Endothelial cell of umbilical vein (primary cell): ENCODE results near the gene TBRG1. TPM values are rescaled to one million over a fixed set of nuclear protein-coding genes. Genes with fewer than 3 reads are reported as not detected.

Experiments used
- BruUV-seq: library from RNA; stranded (reverse); fragments of 400-500 nt; replicated peaks from 2 replicates; lab custom pipeline; 2021; lab: Mats Ljungman, UMichigan
- CTCF ChIA-PET: fragments of 300-600, 350-600 bp; sonication (Branson Sonifier 250); formaldehyde crosslinking; loops from one replicate; lab custom pipeline; 2021; ENCODE audit warnings: antibody characterized with exemption, inconsistent platforms; lab: Charles Lee
- POLR2A ChIA-PET: fragments of 300-600, 350-600 bp; sonication (Branson Sonifier 250); formaldehyde crosslinking; loops from one replicate; lab custom pipeline; 2021; ENCODE audit warnings: antibody characterized with exemption, inconsistent platforms; lab: Charles Lee
- DNase-seq: peaks from one replicate; pipeline ENCODE4 v3.0.0-alpha.2; 2011; ENCODE audit warnings: low read depth, low spot score
- FAIRE-seq: peaks from 2 replicates; lab custom pipeline; 2011; peaks lifted over from hg19 to GRCh38; lab: Jason Lieb, UNC
- H2AFZ ChIP-seq: 2 replicates; pipeline ENCODE4 v1.6.0; 2012; ENCODE audit warnings: low read depth, low read length, control low read depth, inconsistent platforms
- H3K27ac ChIP-seq: 2 replicates; pipeline ENCODE4 v1.5.1; 2011; ENCODE audit warnings: low read depth, mild to moderate bottlenecking, control low read depth, low read length, moderate library complexity; ENCODE audit not compliant: insufficient read depth
- H3K27me3 ChIP-seq, 2 experiments: 2 replicates each; pipeline versions ENCODE4 v1.6.0 to v1.6.1; 2011; ENCODE audit warnings: low read length in 2 of 2, mixed read lengths in 1 of 2; ENCODE audit not compliant: control insufficient read depth in 2 of 2, insufficient read depth in 2 of 2
- H3K36me3 ChIP-seq, 2 experiments: 2 replicates in 1 of 2; 3 replicates in 1 of 2; pipeline ENCODE4 v1.5.1; 2011; ENCODE audit warnings: low read length in 2 of 2, mild to moderate bottlenecking in 1 of 2, moderate library complexity in 1 of 2; ENCODE audit not compliant: control insufficient read depth in 2 of 2, insufficient read depth in 2 of 2; ENCODE audit errors: extremely low read depth in 1 of 2
- H3K4me1 ChIP-seq: 3 replicates; pipeline ENCODE4 v1.5.1; 2011; ENCODE audit warnings: mild to moderate bottlenecking, low read length; ENCODE audit not compliant: control insufficient read depth, insufficient read depth; ENCODE audit errors: extremely low read depth
- H3K4me2 ChIP-seq: 2 replicates; pipeline ENCODE4 v1.6.1; 2011; ENCODE audit warnings: low read length, control low read depth, mixed read lengths; ENCODE audit not compliant: insufficient read depth
- H3K4me3 ChIP-seq, 3 experiments: fragments of 200-600 bp in 1 of 3; sonication (generic), shearing (Covaris generic) in 1 of 3; replicated peaks in 1 of 3; 2 replicates each; pipeline ENCODE4 v1.5.1; 2011 to 2016; ENCODE audit warnings: control low read depth in 3 of 3, low read length in 3 of 3, mild to moderate bottlenecking in 2 of 3, inconsistent platforms in 1 of 3, low read depth in 1 of 3, moderate library complexity in 1 of 3; ENCODE audit not compliant: insufficient read depth in 1 of 3
- H3K79me2 ChIP-seq: 2 replicates; pipeline ENCODE4 v1.6.0; 2012; ENCODE audit warnings: low read length, inconsistent platforms; ENCODE audit not compliant: control insufficient read depth, insufficient read depth
- H3K9ac ChIP-seq: replicated peaks from 2 replicates; pipeline ENCODE3; 2011; ENCODE audit warnings: low read length, control low read depth; ENCODE audit not compliant: insufficient read depth; ENCODE audit errors: extremely low read depth
- H3K9me1 ChIP-seq: replicated peaks from 3 replicates; pipeline ENCODE4 v1.6.0; 2011; ENCODE audit warnings: mild to moderate bottlenecking, low read length; ENCODE audit not compliant: control insufficient read depth, insufficient read depth; ENCODE audit errors: extremely low read depth
- H3K9me3 ChIP-seq: replicated peaks from 2 replicates; pipeline ENCODE4 v1.5.1; 2012; ENCODE audit warnings: low read length, inconsistent platforms; ENCODE audit not compliant: control insufficient read depth, insufficient read depth
- H4K20me1 ChIP-seq: replicated peaks from 2 replicates; pipeline ENCODE3; 2011; ENCODE audit warnings: mild to moderate bottlenecking, low read length; ENCODE audit not compliant: control insufficient read depth, insufficient read depth; ENCODE audit errors: extremely low read depth
- CTCF ChIP-seq, 2 donors: IDR thresholded peaks; 1 replicate in 1 of 2; 2 replicates in 1 of 2; pipeline ENCODE4 v1.5.1; 2011; ENCODE audit warnings: low read length in 2 of 2, mild to moderate bottlenecking in 2 of 2, moderate library complexity in 2 of 2, control low read depth in 1 of 2, inconsistent platforms in 1 of 2, low read depth in 1 of 2; ENCODE audit not compliant: insufficient read depth in 1 of 2; ENCODE audit errors: extremely low read depth in 1 of 2
- EZH2 ChIP-seq: IDR thresholded peaks from 2 replicates; pipeline ENCODE4 v1.6.1; 2012; ENCODE audit warnings: borderline replicate concordance, low read depth, mild to moderate bottlenecking, moderate library complexity, low read length, inconsistent platforms; ENCODE audit not compliant: severe bottlenecking
- FOS ChIP-seq: IDR thresholded peaks from 2 replicates; pipeline ENCODE4 v1.6.1; 2011; ENCODE audit warnings: mild to moderate bottlenecking, low read length, moderate library complexity, borderline replicate concordance; ENCODE audit not compliant: insufficient read depth
- GATA2 ChIP-seq: IDR thresholded peaks from 2 replicates; pipeline ENCODE4 v1.7.0; 2011; ENCODE audit warnings: low read depth, mild to moderate bottlenecking, moderate library complexity, mixed read lengths, low read length; ENCODE audit not compliant: insufficient read length, insufficient read depth
- JUN ChIP-seq: IDR thresholded peaks from 2 replicates; pipeline ENCODE4 v1.6.1; 2011; ENCODE audit warnings: borderline replicate concordance, low read depth; ENCODE audit not compliant: insufficient read length, insufficient read depth
- MAX ChIP-seq: IDR thresholded peaks from 2 replicates; pipeline ENCODE4 v1.6.1; 2011; ENCODE audit not compliant: insufficient read depth, insufficient read length
- MYC ChIP-seq: IDR thresholded peaks from one replicate; pipeline ENCODE4 v1.6.1; 2011; ENCODE audit warnings: mild to moderate bottlenecking, low read depth, low read length
- POLR2A ChIP-seq: IDR thresholded peaks from 2 replicates; pipeline ENCODE4 v1.6.1; 2012; ENCODE audit warnings: low read depth, mild to moderate bottlenecking, control low read depth, low read length
- POLR2AphosphoS5 ChIP-seq: IDR thresholded peaks from 2 replicates; pipeline ENCODE4 v1.6.1; 2012; ENCODE audit warnings: low read depth, mild to moderate bottlenecking, control low read depth, low read length, moderate library complexity; ENCODE audit not compliant: insufficient read depth
- dilution Hi-C: fragments of 300-500 bp; cut with MboI; formaldehyde crosslinking; loops from one replicate; pipeline ENCODE4 v1.15.0; 2019; ENCODE audit warnings: low sequenced_read_pairs; ENCODE audit not compliant: extremely low pct_ligation_motif_present
- intact Hi-C: fragments of 100-400 bp; cut with micrococcal nuclease; formaldehyde crosslinking; loops from one replicate; pipeline ENCODE4 v1.10.0; 2022
- polyA plus RNA-seq, 4 experiments: library from polyadenylated mRNA; depleted of rRNA in 3 of 4; stranded (reverse) in 3 of 4; unstranded in 1 of 4; fragments of >200 nt; gene quantifications; 2 replicates each; pipeline versions ENCODE4 v1.2.1 to v1.2.3, GENCODE V29; 2011 to 2012; ENCODE audit warnings: missing spikeins in 1 of 4
- total RNA-seq: library from RNA; stranded (reverse); gene quantifications from 2 replicates; pipeline ENCODE4 v1.2.3, GENCODE V29; 2021

TBRG1 gene
- total and polyA plus RNA-seq, 2 donors (not counting 3 experiments of a cell fraction or from before 2014, with no cell fraction given) = 22.4 to 29.6 TPM

- FAIRE-seq (no peak), DNase-seq (no peak)
- Histone ChIP-seq H3K36me3 (no peaks in the 10 kb centered on the region), H3K4me1 (peaks cover 11% of the 10 kb centered on the region), H3K27me3 (peaks cover 15 to 20% of the 10 kb centered on the region in 2 experiments), H4K20me1 (no peaks in the 10 kb centered on the region), H3K4me3 (no peak overlapping the region), H3K27ac (no peak overlapping the region), H3K9me1 (no peaks in the 10 kb centered on the region), H3K4me2 (no peak overlapping the region), H2AFZ (no peak overlapping the region), H3K9ac (no peak overlapping the region), H3K79me2 (peaks cover 10% of the 10 kb centered on the region), H3K9me3 (no peaks in the 10 kb centered on the region)
- dilution Hi-C loops (no loop called here), intact Hi-C loops (no loop called here)
- no peak for TF ChIP-seq CTCF (IDR thresholded peaks at IDR 0.05; ENCODE audit: extremely low read depth in 1 of 2, insufficient read depth in 1 of 2, low read depth in 1 of 2, low read length in 2 of 2)
- no peak for TF ChIP-seq POLR2AphosphoS5
- no peak for TF ChIP-seq MYC
- TF ChIP-seq JUN = no peak
- no peak for TF ChIP-seq EZH2
- no peak for TF ChIP-seq MAX
- TF ChIP-seq FOS = no peak
- TF ChIP-seq POLR2A = no peak
- TF ChIP-seq GATA2 = no peak
- ChIA-PET POLR2A (no interaction called here), CTCF (no interaction called here)
- no TSS peak for BruUV-seq
Observed at GRCh38 chr11:124618863-124619262, 3.8 kb upstream of the TBRG1 start.
